GM12878 (cell line): ENCODE measurements around the gene CHRNB2. TPM values are rescaled to one million over a fixed set of nuclear protein-coding genes. Genes with fewer than 3 reads are reported as not detected.

Source experiments
- ATAC-seq: fragments of 200-7000 bp; cut with Tn5 transposase; 3 replicates; pipeline ENCODE4 v1.9.1; 2020; ENCODE audit warnings: mild to moderate bottlenecking, moderate library complexity
- BruUV-seq: library from RNA; stranded (reverse); fragments of 400-500 nt; replicated peaks from 2 replicates; lab custom pipeline; 2021; lab: Mats Ljungman, UMichigan
- CTCF ChIA-PET: fragments of 300-600 bp; sonication (Branson Sonifier 250); formaldehyde crosslinking; extraction: SDS; loops from one replicate; lab custom pipeline; 2021; ENCODE audit warnings: inconsistent platforms; lab: Yijun Ruan, JAX
- POLR2A ChIA-PET: fragments of 350-600 bp; formaldehyde crosslinking; extraction: SDS; loops from one replicate; lab custom pipeline; 2021; ENCODE audit warnings: inconsistent platforms; lab: Charles Lee
- RAD21 ChIA-PET: fragments of 300-600 bp; sonication (Branson Sonifier 250); formaldehyde crosslinking; loops from one replicate; lab custom pipeline; 2023; ENCODE audit warnings: antibody characterized with exemption; ENCODE audit not compliant: unreplicated experiment; lab: Charles Lee
- SMC1A ChIA-PET: fragments of 300-600 bp; sonication (Branson Sonifier 250); formaldehyde crosslinking; loops from one replicate; lab custom pipeline; 2023; ENCODE audit not compliant: unreplicated experiment, uncharacterized antibody; lab: Charles Lee
- DNase-seq: peaks from one replicate; pipeline ENCODE4 v3.0.0-alpha.2; 2011; ENCODE audit warnings: low read depth, low spot score
- FAIRE-seq: peaks from 3 replicates; lab custom pipeline; 2011; peaks lifted over from hg19 to GRCh38; lab: Jason Lieb, UNC
- H2AFZ ChIP-seq: 2 replicates; pipeline ENCODE4 v1.6.0; 2011; ENCODE audit warnings: low read depth, low read length, control low read depth; ENCODE audit not compliant: control insufficient read depth
- H3K27ac ChIP-seq: 2 replicates; pipeline ENCODE4 v1.5.1; 2011; ENCODE audit warnings: control low read depth; ENCODE audit not compliant: control insufficient read depth, insufficient read depth
- H3K27me3 ChIP-seq, 2 experiments: replicated peaks in 1 of 2; 2 replicates each; pipeline versions ENCODE4 v1.6.0 to v1.6.1; 2011; ENCODE audit warnings: low read length in 1 of 2; ENCODE audit not compliant: control insufficient read depth in 2 of 2, insufficient read depth in 2 of 2
- H3K36me3 ChIP-seq, 2 experiments: 2 replicates each; pipeline ENCODE4 v1.5.1; 2011; ENCODE audit warnings: low read length in 1 of 2; ENCODE audit not compliant: control insufficient read depth in 2 of 2, insufficient read depth in 2 of 2
- H3K4me1 ChIP-seq: 2 replicates; pipeline ENCODE4 v1.6.1; 2011; ENCODE audit warnings: mild to moderate bottlenecking, low read length, moderate library complexity, mixed read lengths; ENCODE audit not compliant: control insufficient read depth, insufficient read depth
- H3K4me2 ChIP-seq: 2 replicates; pipeline ENCODE4 v1.6.0; 2011; ENCODE audit warnings: control low read depth; ENCODE audit not compliant: control insufficient read depth, insufficient read depth
- H3K4me3 ChIP-seq: fragments of 200-600 bp; sonication (generic); 2 replicates; pipeline ENCODE4 v1.5.1; 2016
- H3K79me2 ChIP-seq: 2 replicates; pipeline ENCODE4 v1.6.0; 2011; ENCODE audit warnings: low read length; ENCODE audit not compliant: control insufficient read depth, insufficient read depth
- H3K9ac ChIP-seq: 2 replicates; pipeline ENCODE4 v1.8.0; 2011; ENCODE audit warnings: low read length, control low read depth, mixed read lengths; ENCODE audit not compliant: control insufficient read depth, insufficient read depth
- H3K9me3 ChIP-seq: replicated peaks from 3 replicates; pipeline ENCODE4 v1.5.1; 2011; ENCODE audit warnings: mild to moderate bottlenecking, low read length; ENCODE audit not compliant: control insufficient read depth, insufficient read depth
- H4K20me1 ChIP-seq: 2 replicates; pipeline ENCODE4 v1.6.0; 2011; ENCODE audit not compliant: control insufficient read depth, insufficient read depth
- ASH2L ChIP-seq: fragments of 300-600, 200-600 bp; sonication (generic); IDR thresholded peaks from 2 replicates; pipeline ENCODE4 v1.6.1; 2017; ENCODE audit warnings: low read depth, mild to moderate bottlenecking, borderline replicate concordance
- CBX5 ChIP-seq: sonication (generic); IDR thresholded peaks from 2 replicates; pipeline ENCODE4 v1.6.1; 2016; ENCODE audit warnings: low read depth, moderate library complexity, mild to moderate bottlenecking, inconsistent platforms
- EZH2 ChIP-seq: IDR thresholded peaks from 2 replicates; pipeline ENCODE4 v1.6.1; 2012; ENCODE audit warnings: low read depth, mild to moderate bottlenecking, control low read depth, inconsistent platforms, low read length, borderline replicate concordance; ENCODE audit not compliant: control insufficient read depth
- GATAD2B ChIP-seq: fragments of 450-650 bp; conservative IDR thresholded peaks from 2 replicates; pipeline ENCODE4 v1.6.1; 2017; ENCODE audit warnings: low read depth, mild to moderate bottlenecking, moderate library complexity
- IRF3 ChIP-seq: fragments of 450-650 bp; IDR thresholded peaks from 2 replicates; pipeline ENCODE4 v1.6.1; 2014; ENCODE audit warnings: mild to moderate bottlenecking
- JUND ChIP-seq: IDR thresholded peaks from 2 replicates; pipeline ENCODE4 v1.6.1; 2012; ENCODE audit warnings: low read depth, mild to moderate bottlenecking, low read length, improper control_type of control experiment, moderate library complexity
- LARP7 ChIP-seq: fragments of 450-650 bp; IDR thresholded peaks from 2 replicates; pipeline ENCODE4 v1.6.1; 2017; ENCODE audit warnings: mild to moderate bottlenecking
- NKRF ChIP-seq: fragments of 450-650 bp; conservative IDR thresholded peaks from 2 replicates; pipeline ENCODE4 v1.6.1; 2017; ENCODE audit warnings: mild to moderate bottlenecking, moderate library complexity
- NR2C2 ChIP-seq: IDR thresholded peaks from 2 replicates; pipeline ENCODE4 v1.6.1; 2011; ENCODE audit warnings: borderline replicate concordance, low read depth; ENCODE audit not compliant: control insufficient read depth, insufficient read length
- PKNOX1 ChIP-seq: fragments of 450-650 bp; IDR thresholded peaks from 2 replicates; pipeline ENCODE4 v1.6.1; 2016; ENCODE audit warnings: mild to moderate bottlenecking
- POLR2AphosphoS2 ChIP-seq: IDR thresholded peaks from 2 replicates; pipeline ENCODE4 v1.6.1; 2011; ENCODE audit warnings: low read depth, mild to moderate bottlenecking, low read length, improper control_type of control experiment, moderate library complexity
- RAD21 ChIP-seq: IDR thresholded peaks from 2 replicates; pipeline ENCODE4 v1.6.1; 2011; ENCODE audit warnings: mild to moderate bottlenecking, low read depth, low read length, moderate library complexity; ENCODE audit not compliant: insufficient read depth
- SMAD1 ChIP-seq: fragments of 450-650 bp; IDR thresholded peaks from 2 replicates; pipeline ENCODE4 v1.6.1; 2018; ENCODE audit warnings: mild to moderate bottlenecking, low read depth; ENCODE audit not compliant: partially characterized antibody
- USF2 ChIP-seq: IDR thresholded peaks from 2 replicates; pipeline ENCODE4 v1.6.1; 2011; ENCODE audit warnings: low read depth, low read length, improper control_type of control experiment, borderline replicate concordance
- YY1 ChIP-seq: IDR thresholded peaks from 2 replicates; pipeline ENCODE4 v1.6.1; 2011; ENCODE audit warnings: low read depth, mild to moderate bottlenecking, low read length
- ZNF24 ChIP-seq: fragments of 450-650 bp; IDR thresholded peaks from 2 replicates; pipeline ENCODE4 v1.6.1; 2017; ENCODE audit warnings: antibody characterized with exemption, mild to moderate bottlenecking
- ZNF384 ChIP-seq: IDR thresholded peaks from 2 replicates; pipeline ENCODE4 v1.6.1; 2012; ENCODE audit warnings: low read depth, mild to moderate bottlenecking, low read length, improper control_type of control experiment, borderline replicate concordance
- WGBS: methylation state at CpG from one replicate; pipeline ENCODE4 v1.1.6; 2016; ENCODE audit warnings: low lambda C conversion rate; ENCODE audit not compliant: insufficient replicate concordance, insufficient coverage; ENCODE audit errors: missing lambda C conversion rate; 5-methylcytosine and 5-hydroxymethylcytosine counted together
- in situ Hi-C: fragments of 300-500 bp; cut with MboI; formaldehyde crosslinking; loops from 9 replicates; pipeline ENCODE4 v1.14.3; 2018; ENCODE audit warnings: mixed read lengths
- intact Hi-C: fragments of 100-400 bp; cut with micrococcal nuclease; formaldehyde crosslinking; loops from one replicate; pipeline ENCODE4 v1.14.2; 2022; ENCODE audit not compliant: unreplicated experiment
- polyA plus RNA-seq, 11 experiments: library from polyadenylated mRNA; depleted of rRNA in 4 of 11; unstranded in 6 of 11; stranded (reverse) in 5 of 11; fragments of >200 nt; fragmentation: Nextera tagmentation in 4 of 11; fragmentation: Illumina TruSeq in 1 of 11; extraction: Ambion mirVana in 4 of 11; extraction: Trizol in 1 of 11; gene quantifications; 1 replicate in 1 of 11; 2 replicates in 10 of 11; pipeline versions ENCODE4 v1.2.1 to v1.2.3, GENCODE V29; 2011 to 2016; ENCODE audit warnings: inconsistent platforms in 2 of 11, missing spikeins in 2 of 11, low read depth in 1 of 11
- total RNA-seq, 4 experiments: library from RNA; depleted of rRNA in 3 of 4; stranded (reverse); fragments of >200 nt in 3 of 4; fragmentation: Illumina TruSeq in 1 of 4; extraction: Trizol in 1 of 4; gene quantifications; 2 replicates each; pipeline versions ENCODE4 v1.2.1 to v1.2.3, GENCODE V29; 2013 to 2021

The CHRNB2 gene
- total and polyA plus RNA-seq, 10 of the 15 experiments (the other 5 are each of a cell fraction or from before 2014, with no cell fraction given) = 0.01 to 0.11 (median 0.03) TPM; not detected in 6

- H2AFZ ChIP-seq = peak within 1 kb of the TSS; percentile 24
- DNase-seq (peak; percentile 89), FAIRE-seq (peak; percentile 49)
- TF ChIP-seq USF2 (no peak), EZH2 (no peak), SMAD1 (peak; percentile 51), ZNF24 (peak; percentile 48; the same call in 1 of the 2 replicates), ASH2L (no peak; the same call in 1 of the 2 replicates), YY1 (peak; percentile 93), NKRF (peak; percentile 95), CBX5 (peak; percentile 87), ZNF384 (peak; percentile 90; the same call in 1 of the 2 replicates), JUND (no peak), PKNOX1 (no peak), POLR2AphosphoS2 (peak; percentile 51), NR2C2 (no peak), IRF3 (no peak), LARP7 (peak; percentile 73; the same call in 1 of the 2 replicates), RAD21 (no peak), GATAD2B (peak; percentile 91)
These were observed 40.2 kb downstream of the CHRNB2 start, which contains the start of gene ADAR for GRCh38 chr1:154607609-154608396. TSS of gene ADAR (minus strand) at chr1:154608186. CDS start at chr1:154608006, 180 bp downstream.

More at GRCh38 chr1:154607609-154608396, 40.2 kb downstream of the CHRNB2 start, which contains the start of gene ADAR:
- peak within 1 kb of the TSS; percentile 100 for H3K27ac ChIP-seq
- ChIA-PET SMC1A (interaction anchor here (1.0 to 4.9 kb wide), 6 partner anchors 14 to 48 kb away, joined by 3 to 36 read pairs (median 7); no protein-coding TSS in a partner anchor), POLR2A (interaction anchor here (0.6 to 2.5 kb wide), 9 partner anchors 15 to 419 kb away, joined by 3 to 12 read pairs (median 4); no protein-coding TSS in a partner anchor), RAD21 (interaction anchor here (0.6 to 3.9 kb wide), 9 partner anchors 9 to 923 kb away, joined by 3 to 23 read pairs (median 3); partner anchors contain the start of gene EFNA4), CTCF (interaction anchor here (0.9 to 1.0 kb wide), 2 partner anchors 13 to 454 kb away, joined by 3 to 4 read pairs; no protein-coding TSS in a partner anchor)
- under 1% methylated on average over 56 of the region's 59 CpGs for WGBS
- H3K27me3 ChIP-seq = no peaks in the 10 kb centered on the region
- peaks cover 0 to 23% of the 10 kb centered on the region in 2 experiments; a peak in 2 of 4 replicates for H3K36me3 ChIP-seq
- in situ Hi-C loops (no loop called here), intact Hi-C loops (loop anchor here (2.0 to 5.0 kb wide), 3 partner anchors 15 to 259 kb away; partner anchors contain the start of gene UBE2Q1)
- no peaks in the 10 kb centered on the region for H3K9me3 ChIP-seq
- H3K79me2 ChIP-seq = peaks cover 93% of the 10 kb centered on the region
- peaks cover 47% of the 10 kb centered on the region for H3K4me1 ChIP-seq
- peak within 1 kb of the TSS; percentile 88 for H3K4me2 ChIP-seq
- H4K20me1 ChIP-seq = peaks cover 22% of the 10 kb centered on the region; the same call in 1 of the 2 replicates
- H3K9ac ChIP-seq = peak within 1 kb of the TSS; percentile 96
- peak within 1 kb of the TSS; percentile 80 for H3K4me3 ChIP-seq
- BruUV-seq = no TSS peak
- ATAC-seq = peak; percentile 74
